Activated gamma-delta T cell treated with anti-CD3 and anti-CD28 coated beads, Interleukin-2, amount 50 U/mL, for 16 hours (primary cell): ENCODE measurements around the gene KL.

Source experiments
- DNase-seq: peaks from one replicate; pipeline ENCODE4 v3.0.0-alpha.2; 2020; ENCODE audit warnings: low read depth

Gene KL

DNA sequence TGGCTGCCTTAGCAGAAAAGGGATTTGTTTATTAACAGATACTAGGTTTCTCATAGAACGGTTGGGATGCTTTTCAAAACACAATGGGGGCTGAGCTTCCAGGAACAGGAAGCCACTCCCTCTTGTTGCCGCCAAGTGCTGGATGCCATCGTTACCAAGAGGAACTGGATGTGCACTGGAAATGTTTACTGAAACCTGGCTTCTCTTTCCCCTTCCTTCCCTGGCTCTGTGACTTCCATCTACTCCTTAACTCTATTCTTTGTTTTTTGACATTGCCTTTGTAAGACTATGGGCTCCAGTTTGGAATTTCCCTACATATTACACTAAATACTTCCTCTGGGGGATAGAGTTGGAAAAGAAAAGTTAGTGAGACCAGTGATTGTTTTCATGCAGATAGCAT is 11.7 kb upstream of the KL start:
- no peak for DNase-seq

DNA sequence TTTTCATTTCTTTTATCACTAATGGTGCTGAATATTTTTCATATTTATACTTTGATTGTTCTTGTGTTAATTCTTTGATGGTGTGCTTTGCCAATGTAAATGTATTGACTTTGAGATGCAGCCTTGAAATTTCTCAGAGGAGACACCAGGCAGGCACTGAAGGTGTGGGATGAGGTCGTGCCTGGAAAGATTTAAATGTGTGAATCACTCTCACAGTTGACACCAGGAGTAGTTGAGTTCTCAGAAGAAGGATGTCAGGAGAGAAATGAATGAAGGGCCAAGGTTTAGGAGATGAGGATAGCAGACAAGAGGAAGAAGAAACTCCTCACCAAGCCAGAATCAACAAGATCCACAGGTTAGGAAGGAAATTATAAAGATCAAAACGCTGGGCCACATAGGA is 10.1 kb upstream of the KL start:
- DNase-seq = no peak

DNA sequence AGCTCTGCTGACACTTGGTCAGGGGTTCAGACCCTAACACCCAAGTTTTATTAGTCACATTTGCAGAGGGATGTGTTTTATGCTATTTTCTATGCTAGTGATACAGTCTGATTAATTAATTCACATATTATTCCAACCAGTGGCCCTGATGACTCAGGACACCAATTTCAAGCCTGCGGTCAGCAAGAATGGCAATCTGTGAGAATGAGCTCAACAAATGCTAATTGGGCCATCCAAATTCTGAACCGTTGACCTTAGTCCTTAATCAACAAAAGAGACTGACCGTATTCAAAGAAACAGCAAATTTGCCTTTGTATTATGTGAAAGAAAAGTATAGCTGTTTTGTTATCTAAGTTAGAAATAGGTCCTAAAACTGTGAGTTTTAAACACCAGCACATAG is 9.6 kb upstream of the KL start:
- DNase-seq = no peak

DNA sequence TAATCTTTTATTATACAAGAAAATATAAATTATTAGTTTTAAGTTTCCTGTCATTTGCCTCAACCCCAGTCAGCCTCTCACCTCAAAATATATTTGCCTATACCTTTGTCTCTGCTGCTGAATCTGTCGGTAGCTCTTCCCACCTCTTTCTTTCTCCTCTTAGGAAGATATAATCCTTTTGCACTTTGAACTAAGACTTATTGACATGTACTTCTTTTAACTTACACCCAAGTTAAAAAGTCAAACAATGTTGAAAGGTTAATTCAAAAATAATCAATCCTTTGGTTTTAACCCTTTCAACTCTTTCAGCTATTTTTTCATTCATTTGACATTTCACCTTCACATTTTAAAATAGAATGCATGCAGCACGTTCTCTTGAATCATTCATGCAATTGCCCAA is 9.0 kb upstream of the KL start:
- no peak for DNase-seq

DNA sequence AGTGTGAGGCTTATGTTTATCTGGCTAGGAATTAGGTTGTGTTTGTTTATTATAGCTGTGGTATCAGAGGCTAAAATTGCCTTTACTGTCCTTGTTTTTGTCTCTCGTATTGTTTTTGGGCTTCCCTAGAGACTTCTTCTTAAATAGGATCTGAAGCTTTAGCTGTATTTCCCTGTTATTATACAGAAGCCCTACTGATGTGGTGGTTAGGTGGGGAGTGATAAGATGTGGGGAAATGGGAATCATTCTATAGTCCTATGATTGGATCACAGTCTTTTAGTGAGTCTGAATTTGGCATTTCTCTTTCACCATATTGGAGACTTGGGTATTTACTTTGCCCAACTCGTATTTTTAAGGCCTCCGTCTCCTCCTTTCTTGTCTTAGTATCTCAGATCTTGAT is 8.3 kb upstream of the KL start:
- DNase-seq = no peak

DNA sequence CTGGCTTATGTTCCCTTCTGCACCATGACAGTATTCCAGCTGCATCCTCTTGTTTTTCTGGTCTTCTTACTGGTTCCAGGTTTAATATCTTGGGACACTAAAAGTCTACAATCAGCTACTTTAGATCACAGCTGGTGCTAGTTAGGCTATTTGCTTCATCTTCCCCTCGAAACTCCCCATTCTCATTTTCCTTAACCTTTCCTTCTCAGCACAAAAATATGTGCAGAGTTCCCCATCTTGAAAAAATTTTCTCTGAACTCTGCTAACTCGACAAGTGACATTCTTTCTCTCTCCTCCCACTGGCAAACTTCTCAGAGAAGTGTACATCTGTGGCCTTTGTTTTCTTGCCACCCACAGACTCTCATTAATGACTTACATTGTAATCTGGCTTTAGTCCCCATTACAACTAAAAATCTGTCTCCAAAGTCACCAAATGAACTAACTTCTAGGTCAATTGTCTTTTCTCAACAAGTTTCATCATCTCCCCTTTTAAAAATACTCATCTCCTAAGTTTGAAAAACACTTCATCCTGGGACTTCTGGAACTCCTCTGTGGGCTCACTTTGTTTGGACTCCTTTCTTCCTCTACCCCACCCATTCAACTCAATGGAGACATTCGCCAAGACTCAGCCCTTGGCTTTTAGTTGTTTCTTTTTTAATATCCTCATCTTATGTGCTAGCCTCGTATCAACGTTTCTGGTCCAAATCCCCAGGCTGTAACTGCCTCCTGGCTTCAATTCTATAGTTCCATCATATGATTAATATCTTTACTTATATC is 7.1 kb upstream of the KL start:
- DNase-seq = no peak

DNA sequence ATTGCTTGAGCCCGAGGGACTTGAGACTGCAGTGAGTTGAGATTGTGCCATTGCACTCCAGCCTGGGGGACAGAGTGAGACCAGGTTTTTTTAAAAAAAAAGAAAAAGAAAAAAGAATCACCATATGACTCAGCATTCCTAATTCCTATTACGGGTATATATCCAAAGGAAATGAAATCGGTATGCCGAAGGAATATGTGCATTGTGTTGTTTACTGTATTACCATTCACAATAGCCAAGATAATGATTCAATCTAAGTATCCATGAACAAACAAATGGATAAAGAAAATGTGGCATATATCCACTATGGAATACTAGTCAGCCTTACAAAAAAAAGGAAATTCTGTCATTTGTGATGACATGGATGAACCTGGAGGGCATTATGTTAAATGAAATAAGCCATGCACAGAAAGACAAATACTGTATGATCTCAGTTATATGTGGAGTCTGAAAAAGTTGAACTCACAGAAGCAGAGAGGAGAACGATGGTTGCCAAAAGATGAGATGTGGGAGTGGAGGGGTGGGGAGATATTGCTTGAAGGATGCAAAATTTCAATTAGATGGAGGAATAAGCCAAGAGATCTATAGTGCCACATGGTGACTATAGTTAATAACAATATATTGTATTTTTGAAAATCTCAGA is 4.3 kb upstream of the KL start:
- no peak for DNase-seq

DNA sequence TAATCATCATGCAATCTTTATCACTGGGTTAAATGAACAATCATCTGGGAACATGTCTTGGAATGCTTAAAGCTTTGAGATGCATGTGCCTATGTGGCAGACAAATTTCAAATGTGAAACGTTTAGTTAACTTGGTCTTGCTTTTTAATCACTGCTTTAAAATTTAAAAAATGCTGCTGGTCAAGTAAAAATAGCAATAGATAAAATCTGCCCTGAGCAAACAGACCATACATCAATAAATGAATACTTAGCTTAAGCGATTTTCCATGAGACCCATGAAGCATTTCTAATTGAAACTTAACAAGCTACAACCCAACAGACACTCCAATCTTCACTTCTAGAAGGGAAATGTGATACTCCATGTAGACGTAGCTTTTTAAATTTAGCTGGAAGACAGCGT is 1.9 kb upstream of the KL start:
- no peak for DNase-seq

DNA sequence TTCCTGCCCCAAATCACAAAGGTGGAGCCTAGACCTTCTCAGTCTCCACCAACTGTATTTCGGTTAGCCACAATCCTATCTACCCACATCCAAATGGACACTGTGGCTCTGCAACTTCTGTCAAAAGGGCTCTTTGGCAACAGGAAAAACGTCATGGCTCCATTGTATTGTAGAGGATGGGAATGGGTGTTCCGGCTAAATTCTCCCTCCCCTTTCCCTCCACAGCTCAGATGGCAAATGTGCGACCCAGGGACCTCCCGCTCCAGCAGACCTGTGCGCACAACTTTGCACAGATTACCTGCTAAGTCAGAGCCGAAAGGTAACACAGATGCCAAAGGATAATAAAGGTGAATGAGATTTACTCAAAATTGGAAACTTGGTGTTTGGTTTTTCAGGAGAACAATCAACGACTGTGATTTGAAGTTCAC is 968 bp upstream of the KL start:
- DNase-seq = no peak

DNA sequence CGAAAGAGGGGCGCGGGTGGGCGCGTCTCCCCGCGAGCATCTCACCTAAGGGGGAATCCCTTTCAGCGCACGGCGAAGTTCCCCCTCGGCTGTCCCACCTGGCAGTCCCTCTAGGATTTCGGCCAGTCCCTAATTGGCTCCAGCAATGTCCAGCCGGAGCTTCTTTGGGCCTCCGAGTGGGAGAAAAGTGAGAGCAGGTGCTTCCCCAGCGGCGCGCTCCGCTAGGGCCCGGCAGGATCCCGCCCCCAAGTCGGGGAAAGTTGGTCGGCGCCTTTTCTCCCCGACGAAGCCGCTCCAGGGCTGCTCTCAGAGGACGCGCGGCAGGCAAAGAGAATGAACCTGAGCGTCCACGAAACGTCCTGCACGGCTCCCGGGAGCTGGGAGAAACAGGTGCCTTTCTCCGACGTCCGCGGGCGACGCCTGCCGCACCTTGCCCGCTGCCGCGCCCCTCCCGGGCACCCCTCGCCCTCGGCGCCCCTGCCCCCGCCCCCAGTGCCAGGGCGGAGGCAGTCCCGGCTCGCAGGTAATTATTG is 366 bp upstream of the KL start:
- DNase-seq = no peak

DNA sequence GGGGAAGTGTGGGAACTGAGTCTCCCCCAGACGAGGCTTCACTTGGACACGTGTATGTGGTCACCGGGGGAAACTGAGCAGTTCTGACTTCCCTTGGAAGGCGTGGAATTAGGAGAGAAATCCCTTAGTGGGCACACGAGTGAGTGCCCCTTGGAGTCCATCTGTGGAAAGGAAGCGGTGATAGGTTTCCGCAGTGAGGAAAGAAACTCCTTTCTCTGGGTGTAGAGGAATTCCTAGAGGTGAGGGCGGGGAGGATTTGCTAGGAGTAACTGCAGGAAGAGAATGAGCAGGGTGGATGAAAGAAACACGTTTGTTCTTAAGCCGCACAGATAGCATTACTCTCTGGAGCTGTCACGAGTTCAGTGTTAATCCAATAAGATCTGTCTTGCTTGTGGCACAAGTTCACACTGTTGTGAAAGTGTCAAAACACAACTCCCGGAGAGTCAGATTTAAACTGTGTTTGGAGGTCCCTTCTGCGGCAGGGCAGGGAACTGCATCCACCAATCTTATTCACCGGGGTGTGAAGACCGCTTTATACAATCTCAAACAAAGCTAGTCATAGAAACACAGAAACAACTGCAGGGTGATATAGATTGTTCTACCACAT is 1.2 kb downstream of the KL start:
- DNase-seq = no peak

DNA sequence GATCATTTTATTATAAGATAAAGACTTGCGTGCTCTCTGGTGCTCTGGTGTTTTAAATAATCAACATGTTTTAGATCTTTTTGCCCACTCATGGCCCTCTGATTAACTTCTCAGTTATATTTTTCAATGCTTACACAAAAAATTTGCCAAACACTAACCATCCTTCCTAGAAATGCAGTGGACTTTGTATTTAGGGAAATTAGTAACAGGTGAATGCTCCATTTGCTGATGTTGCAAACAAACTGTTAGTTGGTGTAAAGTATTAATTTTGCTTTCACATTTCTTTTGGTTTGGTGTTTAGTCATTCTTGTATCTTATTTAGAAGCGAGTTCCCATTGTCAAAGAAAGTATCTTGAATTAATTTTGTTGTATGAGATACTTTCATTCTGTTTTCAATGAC is 2.7 kb downstream of the KL start:
- no peak for DNase-seq

DNA sequence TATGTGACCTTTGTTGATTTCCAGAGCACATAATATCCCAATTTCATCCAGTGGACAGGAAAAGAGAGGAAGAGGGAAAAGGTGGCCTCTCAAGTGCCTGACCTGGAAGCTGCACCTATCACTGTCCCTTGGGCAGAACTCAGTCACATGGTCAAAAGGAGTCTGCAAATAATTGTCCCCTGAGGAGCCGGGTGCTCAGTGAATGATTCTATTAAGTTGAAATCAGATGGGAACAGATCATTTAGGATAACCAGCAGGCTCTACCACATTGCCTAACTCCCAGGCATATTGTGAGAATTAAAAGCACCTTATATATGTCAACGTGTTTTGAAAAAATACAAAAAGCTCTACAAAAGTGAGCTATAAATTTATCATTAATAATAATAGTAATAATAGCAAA is 6.8 kb downstream of the KL start:
- DNase-seq = no peak

DNA sequence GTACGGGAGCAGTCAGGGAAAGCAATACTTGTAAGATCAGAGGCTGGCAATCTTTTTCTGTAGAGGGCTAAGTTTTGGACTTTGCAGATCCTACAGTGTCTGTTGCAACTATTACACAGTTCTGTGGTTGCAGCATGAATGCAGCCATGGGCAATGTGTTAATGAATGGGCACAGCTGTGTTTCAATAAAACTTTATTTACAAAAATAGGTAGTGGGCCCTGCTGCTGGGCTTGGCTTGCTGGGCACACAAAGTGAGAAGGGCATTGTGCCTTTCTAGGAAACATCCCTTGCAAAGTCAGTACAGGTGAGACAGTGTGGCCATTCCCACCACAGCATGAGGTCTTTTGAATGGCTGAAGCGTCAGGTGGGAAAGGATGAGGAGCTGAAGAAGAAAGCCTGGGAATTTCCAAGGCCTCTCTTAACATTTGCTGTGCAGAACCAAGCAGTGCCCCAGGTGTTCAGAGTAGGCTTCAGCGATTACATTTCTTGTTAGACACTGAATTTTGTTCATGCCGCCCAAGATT is 9.1 kb downstream of the KL start:
- no peak for DNase-seq

DNA sequence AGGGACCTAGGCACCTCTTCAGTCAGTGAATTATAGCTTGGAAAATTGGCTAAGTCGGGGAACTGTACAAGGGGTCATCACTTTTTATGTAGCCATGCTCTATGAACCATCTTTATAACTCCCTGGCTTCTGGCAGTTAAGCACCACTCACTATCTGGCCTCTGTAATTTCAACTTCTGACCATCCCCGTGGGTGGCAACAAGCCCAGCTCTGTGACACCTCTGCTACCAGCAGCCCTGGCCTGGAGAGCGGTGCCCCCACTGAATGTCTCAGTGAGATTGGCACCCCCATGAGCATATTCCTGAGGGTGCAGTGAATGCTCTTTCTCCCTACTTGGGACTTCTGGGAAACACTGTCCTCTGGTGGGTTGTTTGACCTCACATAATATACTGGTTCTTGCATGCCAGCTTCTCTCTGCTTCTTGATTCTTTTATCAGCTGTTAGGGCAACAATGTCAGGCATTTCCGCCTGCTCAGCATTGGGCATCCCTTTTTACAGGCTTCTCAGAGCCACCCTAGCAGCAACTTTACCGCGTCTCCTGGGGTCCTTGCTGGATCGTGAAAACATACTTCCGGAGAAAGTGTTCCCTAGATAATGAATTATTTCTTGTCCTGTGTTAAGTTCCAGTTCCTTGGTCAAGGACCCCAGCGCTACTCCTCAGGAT is 10.4 kb downstream of the KL start:
- DNase-seq = no peak

DNA sequence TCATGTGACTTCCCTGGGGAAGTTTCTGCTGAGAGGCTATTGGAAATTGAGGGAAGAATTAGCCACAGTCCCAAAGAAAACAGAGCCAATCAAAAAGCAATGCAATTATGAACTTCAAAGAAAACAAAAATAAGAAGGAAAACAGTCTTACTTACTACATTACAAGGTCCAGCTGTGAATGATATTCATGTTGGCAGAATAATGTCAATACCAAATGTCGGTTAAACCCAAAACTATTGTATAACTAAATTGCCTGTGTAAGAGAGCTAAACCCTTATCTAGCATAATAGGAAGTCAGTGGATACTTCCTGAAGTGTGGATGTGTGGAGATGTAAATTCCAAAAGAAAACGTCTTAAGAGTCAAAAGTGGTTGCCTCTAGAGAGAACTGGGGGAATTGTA is 12.4 kb downstream of the KL start:
- no peak for DNase-seq

DNA sequence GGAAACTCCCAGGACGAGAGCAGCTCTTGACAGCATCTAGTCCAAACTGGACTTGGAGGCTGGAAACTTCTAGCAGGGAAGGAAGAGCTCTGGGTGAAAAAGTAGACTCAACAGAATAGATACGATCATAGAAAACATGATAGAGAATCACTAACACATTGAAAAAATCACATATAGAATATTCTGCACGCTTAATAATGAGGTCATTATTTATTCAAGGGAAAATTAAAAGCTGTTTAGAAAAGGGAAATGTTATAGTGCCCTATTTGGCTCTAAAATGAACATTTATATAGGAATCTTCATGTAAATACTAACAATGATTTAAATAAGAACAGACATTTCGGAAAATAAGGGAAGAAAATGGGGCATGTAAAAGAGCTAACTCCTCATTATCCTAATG is 15.1 kb downstream of the KL start:
- DNase-seq = no peak

DNA sequence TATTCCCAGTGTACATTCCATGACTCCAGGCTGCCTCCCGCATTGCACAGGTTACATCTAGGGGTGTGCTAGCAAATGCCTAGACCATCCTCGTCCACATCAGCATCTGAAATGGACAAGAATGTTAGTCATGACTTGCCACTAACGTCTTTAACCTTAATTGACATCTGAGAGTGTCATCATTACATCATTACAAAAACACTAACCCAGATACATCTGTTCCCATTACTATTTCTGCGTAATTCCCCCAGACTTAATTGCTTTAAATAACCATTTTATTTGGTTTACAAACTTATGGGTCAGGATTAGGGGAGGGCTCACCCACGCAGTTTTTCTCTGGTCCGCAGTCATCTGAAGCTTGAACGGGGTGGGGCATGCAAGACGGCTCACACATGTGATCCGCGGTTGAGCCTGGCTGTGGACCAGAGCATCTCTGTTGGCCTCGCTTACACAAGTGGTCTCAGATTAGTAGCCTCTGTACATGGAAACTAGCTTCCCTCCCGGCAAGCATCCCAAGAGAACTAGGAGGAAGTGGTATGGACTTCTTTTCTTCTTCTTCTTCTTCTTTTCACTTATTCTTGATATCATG is 15.9 kb downstream of the KL start:
- DNase-seq = no peak

DNA sequence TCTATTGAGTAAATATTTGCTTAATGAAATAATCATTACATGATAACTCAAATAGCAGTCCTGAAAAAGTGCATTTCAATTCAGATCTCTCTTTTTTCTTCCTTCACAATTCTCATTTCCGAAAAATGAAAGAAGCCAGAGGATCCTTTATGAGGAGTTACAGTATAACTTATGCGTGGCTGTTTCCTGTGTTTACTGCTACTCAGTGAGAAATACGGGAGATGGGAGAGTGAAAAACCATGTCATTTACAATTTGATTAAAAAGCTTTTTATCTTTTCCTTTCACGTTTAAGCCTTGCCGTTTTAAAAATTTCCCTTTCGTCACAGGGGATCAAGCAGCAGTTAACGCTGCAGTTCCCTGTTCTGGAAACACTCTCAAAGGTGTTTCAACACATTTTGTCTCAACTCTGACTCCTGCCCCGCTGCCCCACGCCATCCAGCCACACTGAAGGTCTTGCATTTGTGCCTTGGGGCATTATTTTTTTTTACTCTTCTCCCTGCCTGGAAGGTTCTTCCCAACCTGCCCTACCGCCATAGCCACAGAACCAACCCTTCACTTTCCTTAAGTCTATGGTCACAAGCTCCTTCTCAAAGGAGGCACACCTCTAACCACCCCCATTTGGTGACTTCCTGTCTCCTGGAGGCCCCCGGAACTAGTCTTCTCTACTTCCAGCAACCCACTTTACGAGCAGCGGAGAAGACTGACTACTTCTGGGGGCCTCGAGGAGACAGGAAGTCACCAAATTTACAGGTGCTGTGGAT is 17.0 kb downstream of the KL start:
- DNase-seq = no peak

DNA sequence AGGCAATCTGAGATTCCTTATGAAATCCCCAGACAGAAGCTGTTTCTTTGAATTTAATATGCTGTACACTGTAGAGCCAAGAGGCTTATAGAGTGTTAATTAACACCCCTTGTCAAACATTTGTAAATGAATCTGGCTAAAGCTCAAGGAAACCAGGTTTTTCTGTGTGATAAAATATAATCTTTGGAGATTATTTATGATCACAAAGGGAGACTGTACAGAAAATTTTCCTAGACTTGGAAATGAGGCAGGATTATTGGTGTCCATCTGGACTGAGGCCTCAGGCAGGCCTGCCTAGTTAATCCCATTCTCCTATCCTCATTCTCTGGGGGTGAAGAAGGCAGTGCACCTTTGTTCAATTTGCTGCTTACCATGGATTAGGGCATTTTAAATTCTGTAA is 17.8 kb downstream of the KL start:
- no peak for DNase-seq

DNA sequence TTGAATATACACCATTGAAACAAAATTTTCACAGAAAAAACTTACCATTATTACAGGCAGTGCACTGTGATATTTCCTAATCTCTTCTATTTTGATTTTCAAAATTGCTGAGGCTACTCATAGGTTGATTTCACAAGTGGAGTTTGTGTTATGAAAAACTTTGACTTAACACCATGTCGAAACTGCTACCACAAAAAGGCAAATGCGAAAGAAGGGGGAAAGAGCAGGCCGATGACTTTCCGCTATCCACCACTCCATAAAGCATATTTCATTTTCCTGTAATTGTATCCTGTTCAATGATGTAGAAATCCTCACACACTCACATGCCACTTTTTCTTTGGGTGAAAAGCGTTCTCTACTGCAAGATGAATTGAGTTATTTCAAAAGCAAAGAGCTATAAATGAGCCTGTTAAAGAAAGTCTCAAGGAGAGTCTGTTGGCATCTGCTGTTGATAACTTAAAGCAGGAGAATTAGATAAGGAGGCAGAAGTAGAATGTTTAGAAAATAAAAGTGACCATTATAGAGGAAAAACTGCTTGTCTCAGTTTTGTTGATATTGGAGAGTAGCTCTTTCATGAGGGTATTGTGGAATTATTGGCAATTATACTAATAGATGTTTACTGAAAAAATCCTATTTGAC is 18.8 kb downstream of the KL start:
- no peak for DNase-seq
